Activated gamma-delta T cell treated with Interleukin-2 at 50 U/mL for 16 hours (primary cell): ENCODE data around the gene PTCD1.

Experiments used
- DNase-seq: peaks from one replicate; pipeline ENCODE4 v3.0.0-alpha.2; 2020

The PTCD1 gene, protein sequence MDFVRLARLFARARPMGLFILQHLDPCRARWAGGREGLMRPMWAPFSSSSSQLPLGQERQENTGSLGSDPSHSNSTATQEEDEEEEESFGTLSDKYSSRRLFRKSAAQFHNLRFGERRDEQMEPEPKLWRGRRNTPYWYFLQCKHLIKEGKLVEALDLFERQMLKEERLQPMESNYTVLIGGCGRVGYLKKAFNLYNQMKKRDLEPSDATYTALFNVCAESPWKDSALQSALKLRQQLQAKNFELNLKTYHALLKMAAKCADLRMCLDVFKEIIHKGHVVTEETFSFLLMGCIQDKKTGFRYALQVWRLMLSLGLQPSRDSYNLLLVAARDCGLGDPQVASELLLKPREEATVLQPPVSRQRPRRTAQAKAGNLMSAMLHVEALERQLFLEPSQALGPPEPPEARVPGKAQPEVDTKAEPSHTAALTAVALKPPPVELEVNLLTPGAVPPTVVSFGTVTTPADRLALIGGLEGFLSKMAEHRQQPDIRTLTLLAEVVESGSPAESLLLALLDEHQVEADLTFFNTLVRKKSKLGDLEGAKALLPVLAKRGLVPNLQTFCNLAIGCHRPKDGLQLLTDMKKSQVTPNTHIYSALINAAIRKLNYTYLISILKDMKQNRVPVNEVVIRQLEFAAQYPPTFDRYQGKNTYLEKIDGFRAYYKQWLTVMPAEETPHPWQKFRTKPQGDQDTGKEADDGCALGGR

DNA sequence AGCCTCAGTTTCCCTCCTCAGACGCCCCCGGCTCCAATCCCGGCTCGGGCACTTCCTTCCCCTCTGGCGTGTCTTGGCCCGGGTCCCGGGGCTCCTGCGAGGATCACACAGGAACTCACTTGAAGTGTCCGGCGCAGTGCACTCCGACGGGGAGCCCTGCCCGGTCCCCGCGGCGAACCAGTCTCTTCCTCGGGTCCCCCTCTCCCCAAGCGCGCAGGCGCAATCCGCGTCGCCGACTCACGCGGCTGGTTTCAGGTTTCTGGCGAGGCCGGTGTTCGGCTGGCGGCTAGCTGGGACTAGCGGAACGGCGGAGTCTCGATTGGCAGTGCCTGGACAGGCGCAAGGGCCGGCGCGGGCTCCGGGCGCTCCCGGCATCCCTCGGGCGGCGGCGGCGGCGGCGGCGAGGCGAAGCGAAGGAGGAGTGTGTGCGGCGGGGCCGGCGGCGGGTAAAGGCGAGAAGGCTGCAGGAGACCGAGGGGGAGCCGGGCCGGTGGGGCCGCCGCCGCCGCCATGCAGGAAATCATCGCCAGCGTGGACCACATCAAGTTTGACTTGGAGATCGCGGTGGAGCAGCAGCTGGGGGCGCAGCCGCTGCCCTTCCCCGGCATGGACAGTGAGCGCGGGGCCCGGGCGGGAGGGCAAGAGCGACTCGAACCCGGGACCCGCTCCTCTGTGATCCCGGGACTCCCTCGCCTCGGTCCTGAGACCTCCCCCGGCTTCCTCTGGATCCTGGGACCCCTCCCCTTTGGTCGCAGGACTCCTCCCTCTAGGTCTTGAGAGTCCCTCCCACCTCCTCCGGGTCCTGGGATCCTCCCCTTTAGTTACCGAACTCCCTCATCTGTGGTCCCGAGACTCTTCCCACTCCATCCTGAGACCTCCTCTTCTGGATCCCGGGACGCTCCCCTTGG, at the start of gene PTCD1, which contains the start of gene CPSF4:
TSS of gene PTCD1 (minus strand) at position 226 of the 908 bp plus-strand sequence. CDS start 3,556 bp downstream, outside the sequence.
TSS of gene CPSF4 (plus strand) at position 371 of the 908 bp plus-strand sequence. CDS start at position 511, 140 bp downstream.
- DNase-seq: peak; percentile 86

DNA sequence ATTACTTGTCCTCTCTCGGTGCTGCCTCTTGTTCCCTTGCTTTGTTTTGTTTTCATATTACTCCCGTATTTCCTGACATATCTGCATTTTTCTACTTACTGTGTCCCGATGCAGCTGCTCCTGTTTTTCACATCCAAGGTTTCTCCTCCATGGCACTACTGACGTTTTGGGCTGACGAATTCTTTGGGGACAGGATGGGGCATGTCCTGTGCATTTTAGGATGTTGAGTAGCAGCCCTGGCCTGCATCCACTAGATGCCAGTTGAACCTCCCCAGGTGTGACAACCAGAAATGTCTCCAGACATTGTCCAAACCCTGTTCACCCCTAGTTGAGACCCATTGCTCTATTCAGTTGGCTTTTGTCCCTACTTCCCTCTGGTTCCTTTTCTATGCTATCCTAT, 46.5 kb upstream of the PTCD1 start:
- DNase-seq: no peak

DNA sequence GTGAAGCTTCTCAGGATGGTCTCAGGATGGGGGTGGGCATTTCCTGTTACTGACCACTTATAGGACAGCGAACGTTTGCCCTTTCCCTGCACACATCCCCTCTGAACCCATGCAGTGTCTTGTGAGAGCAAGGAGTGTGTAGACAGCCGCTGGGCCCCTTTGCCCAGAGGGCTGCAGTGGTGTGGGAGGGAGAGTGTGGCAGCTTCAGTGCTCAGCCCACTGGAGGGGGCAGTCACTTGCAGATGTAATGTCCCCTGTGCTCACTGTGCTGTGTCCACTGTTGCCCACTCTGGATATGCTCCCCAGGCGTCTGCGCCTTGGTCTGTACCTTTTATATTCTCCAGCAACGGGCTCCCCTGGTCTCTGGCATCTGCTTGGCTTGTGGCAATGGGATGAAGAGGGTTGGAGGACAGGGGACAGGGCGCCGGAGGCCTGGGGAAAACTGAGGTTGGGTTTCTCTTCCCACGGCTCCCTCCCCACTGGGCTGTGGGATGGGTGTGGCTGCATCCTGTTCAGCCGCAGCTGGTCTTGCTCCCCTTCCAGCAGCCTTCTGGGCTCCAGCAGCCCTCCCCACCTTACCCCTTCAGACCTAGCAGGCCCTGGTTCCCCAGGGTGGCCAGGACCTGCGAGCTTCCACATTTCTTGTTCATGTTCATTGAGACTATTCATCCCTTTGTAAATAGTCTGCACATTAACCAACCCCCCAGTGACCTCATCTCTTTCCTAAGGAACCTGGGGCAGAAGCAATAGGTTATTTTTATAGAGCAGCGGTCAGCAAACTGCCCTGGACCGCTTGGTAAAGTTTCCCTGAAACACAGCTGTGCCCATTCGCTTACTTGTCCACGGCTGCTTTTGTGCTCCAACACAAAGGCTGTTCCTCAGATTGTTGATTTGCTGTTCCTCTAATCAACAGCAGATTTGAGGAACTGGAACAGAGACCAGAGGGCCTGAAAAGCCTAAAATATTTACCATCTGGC, 40.2 kb upstream of the PTCD1 start:
- no peak for DNase-seq

DNA sequence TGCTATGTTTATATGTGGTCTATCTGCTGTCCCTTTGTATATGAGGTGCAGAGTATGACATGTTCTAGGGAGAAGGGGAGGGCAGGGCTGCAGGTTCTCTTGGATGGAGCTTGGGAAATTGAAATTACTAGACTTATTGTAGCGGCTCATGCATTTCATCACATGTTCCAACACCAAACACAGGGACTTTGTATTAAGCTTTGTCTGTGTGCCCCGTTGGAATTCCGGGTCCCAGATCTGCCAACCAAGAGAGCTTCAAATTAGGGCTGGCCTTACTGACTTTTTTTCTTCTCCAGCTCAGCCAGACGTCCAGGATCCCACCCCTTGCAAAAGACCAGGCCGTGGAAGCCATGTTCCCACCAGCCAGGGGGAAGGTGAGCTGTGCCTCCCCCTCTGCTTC, 37.5 kb upstream of the PTCD1 start:
- no peak for DNase-seq

DNA sequence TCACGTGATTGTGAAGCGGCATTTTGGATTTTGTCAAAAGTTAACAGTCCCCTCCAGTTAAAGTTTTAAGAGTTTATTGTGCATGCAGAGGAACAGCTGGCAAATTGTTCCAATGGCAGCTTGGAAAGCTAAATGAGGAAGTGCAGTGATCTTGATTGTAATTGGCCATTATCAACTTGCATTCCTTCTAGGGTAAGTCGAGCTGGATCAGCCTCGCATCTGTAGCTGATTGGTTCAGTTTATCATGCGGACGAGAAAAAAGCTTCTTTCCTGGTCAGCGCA, 34.7 kb upstream of the PTCD1 start:
- no peak for DNase-seq

DNA sequence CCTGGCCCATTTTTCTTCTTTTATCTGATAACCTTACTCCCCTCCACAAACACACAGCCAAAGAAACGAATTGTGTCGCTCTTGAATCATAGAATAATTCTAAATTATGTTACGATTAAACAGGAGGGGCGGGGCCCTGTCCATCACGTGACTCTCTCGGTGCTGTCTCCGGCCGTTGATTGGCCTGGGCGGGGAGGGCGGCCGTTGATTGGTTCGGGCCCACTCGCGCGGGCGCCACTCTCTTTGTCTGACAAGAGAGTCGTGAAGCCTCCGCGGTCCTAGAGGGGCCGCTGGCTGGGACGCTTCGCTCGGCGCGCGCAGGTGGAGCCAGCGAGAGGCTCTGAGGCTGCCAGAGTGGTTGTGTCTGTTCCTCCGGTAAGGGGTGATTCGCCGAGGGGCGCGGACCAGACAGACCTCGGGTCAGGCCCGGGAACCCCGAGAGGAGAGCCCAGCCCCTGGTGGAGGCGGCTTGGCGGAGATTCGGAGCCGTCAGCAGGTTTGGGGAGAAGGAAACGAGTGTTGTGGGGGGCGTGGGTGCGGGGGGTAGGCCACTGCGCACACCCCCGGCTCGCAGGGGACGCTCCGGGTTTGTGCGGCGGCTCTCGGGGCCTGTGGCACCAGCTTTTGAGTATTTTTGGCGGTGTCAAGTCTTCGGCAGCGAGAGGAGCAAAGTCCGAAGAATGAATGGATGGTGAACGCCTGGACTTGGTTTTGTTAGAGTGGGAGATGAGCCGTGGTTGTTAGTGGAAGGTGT, 34.1 kb upstream of the PTCD1 start, which contains the start of gene ZNF789:
TSS of gene ZNF789 (plus strand) at position 330 of the 754 bp plus-strand sequence. CDS start 3,567 bp downstream, outside the sequence.
- peak; percentile 99 for DNase-seq

DNA sequence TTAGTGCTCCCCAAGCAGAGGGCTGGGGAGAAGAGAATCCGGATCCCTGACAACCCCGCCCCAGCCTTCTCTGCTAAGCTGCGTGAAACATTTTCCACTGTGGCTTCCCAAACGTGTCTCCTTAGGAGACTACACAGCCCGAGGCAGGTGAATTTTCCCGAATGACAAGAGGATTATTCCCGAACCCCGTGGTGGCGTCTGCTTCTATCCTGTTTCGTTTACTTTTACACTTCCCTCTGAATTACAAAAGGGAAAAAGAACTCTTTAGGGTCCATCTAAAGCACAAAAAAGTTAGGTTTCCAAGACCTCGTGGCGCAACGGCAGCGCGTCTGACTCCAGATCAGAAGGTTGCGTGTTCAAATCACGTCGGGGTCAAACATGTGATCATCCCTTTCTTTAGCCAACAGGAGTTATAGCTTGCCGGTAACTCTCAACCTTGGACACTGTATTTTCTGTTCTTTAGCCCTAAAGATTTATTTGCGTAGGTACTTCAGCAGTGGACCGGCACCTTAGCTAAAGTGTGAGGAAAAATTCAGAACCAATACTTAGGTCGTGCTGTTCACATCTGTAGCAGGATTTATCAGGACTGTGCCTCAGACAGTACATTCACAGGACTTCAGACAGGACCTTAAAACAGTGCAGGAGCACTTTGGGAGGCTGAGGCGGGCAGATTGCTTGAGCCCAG, 30.9 kb upstream of the PTCD1 start:
- no peak for DNase-seq

DNA sequence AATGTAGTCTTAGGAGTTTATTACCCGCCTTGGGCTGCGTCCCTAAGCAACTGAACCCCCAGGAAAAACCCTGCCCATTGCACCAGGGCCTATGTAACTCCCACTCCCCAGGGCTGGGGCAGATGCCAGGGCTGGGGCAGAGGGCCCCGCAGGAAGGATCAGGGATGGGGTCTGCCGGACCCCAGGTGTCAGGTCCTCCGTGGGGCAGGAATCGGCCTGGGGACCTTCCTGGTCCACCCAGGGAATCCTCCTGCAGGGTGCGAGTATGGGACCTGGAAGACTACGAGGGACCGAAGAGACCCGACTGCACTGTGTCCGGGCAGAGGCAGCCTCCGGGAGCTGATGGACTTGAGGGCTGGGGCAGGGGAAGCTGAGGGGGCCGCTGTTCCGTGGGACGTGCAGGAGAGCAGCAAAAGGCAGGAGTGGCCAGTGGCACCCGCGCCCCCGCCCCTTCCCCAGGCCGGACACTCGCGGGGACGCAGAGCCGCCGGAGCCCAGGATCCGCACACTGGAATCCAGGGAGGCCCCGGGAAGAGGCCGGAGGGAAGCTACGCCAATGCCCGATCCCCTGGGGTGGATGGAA, 29.8 kb upstream of the PTCD1 start:
- DNase-seq: no peak

DNA sequence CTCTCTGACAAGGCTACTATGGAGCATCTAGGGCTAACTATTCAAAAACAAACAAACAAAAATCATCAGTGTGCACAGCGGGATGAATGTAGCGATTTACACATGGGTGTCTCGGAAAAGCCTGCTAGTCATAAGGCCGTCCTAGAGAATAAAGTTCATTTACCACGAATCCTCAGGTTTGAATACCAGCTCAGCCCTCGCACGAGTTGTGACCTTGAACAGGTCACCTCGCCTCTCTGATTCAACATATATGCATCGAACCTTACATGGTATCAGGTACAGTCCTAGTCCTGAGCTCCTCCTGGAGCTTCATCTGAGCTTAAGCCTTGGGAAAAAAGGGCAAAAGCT, 26.8 kb upstream of the PTCD1 start:
- DNase-seq: no peak

DNA sequence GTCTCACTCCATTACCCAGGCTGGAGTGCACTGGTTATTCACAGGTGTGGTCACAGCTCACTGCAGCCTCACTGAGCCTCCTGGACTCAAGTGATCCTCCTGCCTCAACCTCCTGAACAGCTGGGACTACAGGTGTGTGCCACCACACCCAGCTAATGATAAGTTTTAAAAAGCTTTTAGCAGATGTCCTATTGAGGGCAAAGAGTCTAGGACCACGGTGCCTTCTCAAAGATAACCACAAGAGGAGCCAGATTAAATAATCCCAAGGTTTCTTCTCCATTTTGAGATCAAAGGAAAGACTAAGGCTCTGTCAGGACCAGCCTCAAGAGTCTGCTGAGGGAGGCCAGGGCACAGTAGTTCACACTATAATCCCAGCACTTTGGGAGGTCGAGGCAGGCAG, 22.6 kb upstream of the PTCD1 start:
- no peak for DNase-seq

DNA sequence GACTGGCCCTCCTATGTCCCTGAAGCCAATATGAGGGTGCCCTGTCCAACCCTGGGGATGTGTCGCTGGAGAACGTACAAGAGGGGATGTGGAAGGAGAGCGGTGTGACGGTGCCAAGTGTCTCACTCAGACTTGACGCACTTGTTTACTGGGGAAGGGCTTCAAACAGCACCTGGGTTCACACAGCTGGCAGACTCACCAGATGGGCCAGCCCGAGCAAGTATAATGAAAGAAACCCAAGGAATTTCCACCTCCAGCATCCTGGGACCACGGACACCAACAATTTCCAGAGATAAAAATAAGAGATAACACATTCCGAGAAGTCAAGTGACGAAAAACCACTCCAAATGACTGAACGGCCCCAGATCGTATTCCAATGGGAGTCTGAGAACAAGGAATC, 22.1 kb upstream of the PTCD1 start:
- no peak for DNase-seq

DNA sequence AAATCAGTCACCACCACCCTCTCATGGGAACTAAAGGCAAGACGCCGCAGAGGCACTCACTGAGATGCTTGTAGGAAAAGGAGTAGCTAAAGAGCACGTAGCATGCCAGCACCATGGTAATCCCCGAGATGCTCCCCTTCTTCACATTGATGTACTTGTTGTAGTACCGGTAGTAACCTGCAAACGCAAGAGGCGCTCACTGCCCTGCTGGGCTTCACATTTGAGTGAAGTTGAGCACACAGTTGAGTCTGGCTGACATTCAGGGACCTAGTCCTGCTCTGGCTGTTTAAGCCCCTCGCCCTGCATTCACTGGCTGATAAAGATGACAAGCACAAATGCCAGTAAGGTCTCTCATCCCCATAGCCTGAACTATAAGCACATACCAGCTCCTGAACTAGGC, 20.5 kb upstream of the PTCD1 start:
- DNase-seq: no peak

DNA sequence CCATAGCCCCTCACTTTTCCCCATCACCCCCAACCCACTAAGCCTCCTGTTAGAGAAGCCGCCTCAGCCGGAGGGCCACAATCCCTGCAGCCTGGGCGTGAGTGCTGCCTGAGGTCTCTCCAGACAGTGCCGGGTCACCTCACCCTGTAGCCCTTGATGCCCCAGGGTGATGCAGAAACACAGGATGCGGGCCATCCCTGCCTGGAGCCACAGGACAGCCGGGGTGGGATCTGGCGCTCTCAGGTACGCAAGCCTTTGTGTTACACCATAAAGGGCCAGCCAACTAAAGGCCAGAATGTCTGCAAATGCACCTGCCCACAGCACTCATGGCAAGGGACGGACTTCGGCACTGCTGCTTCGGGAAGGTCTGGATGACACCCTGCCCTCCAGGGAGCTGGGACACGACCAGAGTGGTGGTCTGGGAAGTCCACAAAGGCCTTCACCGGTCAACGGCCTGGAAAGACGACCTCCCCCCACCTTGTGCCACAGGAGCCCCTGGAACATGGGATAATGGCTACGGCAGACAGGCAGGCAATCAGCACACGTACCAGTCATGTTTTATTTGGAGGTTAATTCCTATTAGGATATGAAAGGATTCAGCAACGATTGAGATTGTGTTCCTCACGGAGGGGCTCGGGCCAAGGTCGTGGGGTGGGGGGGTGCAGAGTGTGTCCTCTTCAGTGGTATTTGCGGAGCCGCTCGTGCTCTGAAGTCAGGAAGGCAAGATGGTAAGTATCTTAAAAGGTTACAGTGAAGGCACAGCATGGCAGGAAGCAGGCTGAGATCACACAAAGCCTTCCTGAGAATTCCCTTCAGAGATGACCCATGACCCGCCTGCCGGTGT, 19.3 kb upstream of the PTCD1 start:
- DNase-seq: no peak

DNA sequence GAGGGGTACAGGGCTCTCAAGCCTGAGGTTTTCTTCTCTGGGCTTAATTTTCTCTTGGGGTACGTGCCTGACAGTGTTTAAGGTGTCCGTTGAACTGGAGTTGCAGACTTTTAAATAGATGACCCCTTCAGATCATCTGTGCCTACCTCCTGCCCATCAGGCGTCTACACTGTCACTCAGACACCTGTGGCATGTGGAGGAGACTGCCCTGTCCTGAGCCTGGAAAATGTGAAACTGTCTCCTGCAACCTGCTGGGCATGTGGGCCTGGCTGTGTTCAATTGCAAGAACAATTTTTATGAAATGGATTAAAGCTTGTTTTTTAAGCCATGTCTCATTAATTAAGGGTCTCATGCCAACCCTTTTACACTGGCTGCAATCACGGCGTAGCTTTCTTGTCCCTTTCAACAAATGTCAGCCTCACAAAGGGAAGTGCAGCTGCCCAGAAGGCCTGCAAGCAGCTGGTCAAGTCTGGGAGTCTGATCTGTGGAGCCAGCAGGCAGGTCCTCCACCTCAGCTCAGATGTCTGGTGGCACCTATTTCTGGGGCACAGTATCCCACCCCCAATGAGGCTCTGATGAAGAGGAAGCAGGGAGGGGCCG, 18.6 kb upstream of the PTCD1 start:
- no peak for DNase-seq

DNA sequence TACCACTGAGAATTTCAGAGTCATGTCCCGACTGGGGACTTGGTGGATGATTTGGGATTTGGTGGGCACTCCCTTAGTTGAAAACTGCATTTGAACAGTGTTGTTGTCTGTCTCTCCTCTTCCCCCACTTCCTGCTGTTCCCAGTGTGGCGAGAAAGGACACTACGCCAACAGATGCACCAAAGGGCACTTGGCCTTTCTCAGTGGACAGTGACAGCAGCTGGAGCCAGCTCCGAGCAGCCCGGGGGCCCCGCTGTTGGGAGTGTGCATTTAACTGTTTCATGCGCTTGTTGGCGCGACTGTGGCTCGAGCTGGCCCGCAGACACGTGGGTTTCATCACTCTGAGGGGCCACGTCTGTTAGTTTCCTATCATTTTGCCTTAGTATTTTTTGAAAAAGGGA, 17.7 kb upstream of the PTCD1 start:
- no peak for DNase-seq

DNA sequence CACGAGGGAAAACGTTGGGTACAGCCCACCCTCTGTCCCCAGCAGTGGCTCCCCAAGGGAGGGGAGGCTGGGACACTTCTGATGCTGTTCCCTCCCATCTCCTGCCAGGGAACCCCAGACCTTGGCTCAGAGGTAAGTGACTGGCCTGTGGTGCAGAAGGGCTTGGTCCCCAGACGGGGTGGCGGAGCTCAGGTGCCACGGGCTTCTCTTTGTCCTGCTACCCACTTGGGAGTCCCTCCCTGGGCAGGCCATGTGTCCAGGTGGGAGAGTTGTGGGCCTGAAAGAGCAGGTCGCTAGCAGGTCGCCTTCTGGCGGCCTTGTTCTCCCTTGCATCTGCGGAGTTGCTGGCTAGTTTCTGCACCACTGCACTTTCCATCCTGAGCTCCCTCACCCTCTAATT, 17.3 kb upstream of the PTCD1 start:
- no peak for DNase-seq

DNA sequence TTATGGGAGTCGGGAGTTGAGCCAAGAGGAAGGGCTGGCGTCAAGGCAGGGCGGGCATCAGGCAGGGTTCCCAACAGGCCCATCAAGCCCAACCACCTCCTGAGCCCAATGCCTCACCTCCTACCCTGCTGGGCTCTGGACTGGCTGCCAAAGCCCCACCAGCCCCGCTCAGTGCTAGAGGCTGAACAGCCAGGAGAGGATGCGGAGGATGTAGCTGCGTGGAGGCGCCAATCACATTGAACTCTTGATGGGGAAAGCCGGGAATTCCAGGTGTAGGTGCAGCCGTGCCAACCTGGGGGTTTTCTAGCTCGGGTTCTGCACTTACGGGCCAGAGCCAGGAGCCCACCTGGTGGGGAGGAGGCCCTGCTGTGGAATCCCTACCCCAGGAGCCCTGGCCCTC, 14.5 kb upstream of the PTCD1 start:
- DNase-seq: no peak

DNA sequence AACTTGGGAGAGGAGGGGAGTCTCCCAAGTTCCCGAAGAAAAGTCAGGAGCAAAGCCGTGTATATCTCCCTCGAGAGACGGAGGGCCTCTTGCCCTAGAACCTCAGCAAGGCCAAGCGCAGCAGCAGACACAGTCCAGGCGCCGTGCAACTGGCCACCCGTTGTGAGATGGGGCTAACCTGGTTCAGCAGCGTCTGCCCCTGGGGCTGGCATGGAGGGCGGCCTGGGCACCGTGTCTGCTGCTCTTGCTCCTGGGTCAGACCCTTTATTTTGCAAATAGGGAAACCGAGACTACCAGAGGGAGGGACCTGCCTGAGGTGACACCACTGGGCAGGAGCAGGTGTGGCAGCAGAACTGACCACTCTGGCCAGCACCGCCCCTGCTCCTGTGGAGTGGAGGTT, 13.9 kb upstream of the PTCD1 start:
- DNase-seq: no peak

DNA sequence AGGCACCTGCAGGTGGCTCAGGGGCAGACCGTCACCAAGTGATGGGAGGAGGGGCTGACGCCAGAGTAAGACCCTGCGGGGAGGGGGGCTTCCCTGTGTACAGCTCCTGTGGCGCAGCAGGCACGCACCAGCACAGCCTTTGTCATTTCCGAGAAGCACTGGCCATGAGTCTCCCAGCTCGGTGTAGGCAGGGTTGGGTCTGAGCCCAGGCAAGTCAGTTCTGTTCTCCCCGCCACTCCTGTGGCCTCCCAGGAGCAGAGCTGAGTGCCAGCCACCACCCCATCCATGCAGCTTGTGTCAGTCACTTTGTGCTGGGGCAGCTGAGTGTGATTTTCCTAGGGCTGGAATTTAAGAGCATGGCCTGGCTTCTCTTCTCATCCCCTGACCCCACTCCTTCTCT, 13.3 kb upstream of the PTCD1 start:
- DNase-seq: no peak
